ENCODE data around the gene RAPGEF5. TPM values are rescaled to one million over a fixed set of nuclear protein-coding genes. Genes with fewer than 3 reads are reported as not detected.

Gene RAPGEF5
- total RNA-seq, 1 experiment from 2014 or later: 13.3 TPM

DNA sequence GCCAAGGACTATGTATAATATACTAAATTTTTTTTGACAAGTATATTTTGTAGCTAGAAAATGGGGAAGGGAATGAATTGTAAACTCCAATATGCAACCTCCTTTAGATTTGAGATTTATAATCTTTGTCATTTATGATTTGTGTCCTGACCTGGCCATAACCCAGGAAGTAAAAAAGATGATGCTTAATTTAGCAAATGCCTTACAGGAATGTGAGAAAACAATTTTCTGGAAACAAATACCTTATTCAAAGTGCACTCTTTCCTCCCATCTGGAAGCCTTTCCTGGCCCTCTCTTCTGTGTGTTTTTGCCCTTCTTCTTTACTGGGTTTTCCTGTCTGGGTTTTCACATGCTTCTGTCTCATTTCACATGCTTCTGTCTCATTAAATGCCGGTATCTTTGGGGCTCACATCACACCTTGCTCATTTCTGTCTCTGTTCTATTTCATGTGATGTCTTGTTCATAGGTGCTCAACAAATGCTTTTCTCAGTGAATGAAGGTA lies 149.2 kb downstream of the RAPGEF5 start:
- no CpG with 5 or more reads among the region's 1 CpG for WGBS (ENCODE audit: extremely low coverage, insufficient read length, low lambda C conversion rate)
- no peak overlapping the region for H3K4ac ChIP-seq (ENCODE audit: low read depth, low read length)
- no peaks in the 10 kb centered on the region for H3K4me1 ChIP-seq (ENCODE audit: insufficient read depth, low read length)
- no peak overlapping the region for H3K9ac ChIP-seq (ENCODE audit: extremely low read depth, insufficient read length, low read length)
- Mint-ChIP-seq H3K9me3 (no peaks in the 10 kb centered on the region), H3K4me1 (no peaks in the 10 kb centered on the region), H3K27ac (no peak overlapping the region; a peak in 1 of 7 replicates), H3K36me3 (ENCODE audit: insufficient read depth in 1 of 3, low read depth in 3 of 3) (peaks cover 0 to 3% (median 0%) of the 10 kb centered on the region in 3 experiments; a peak in 2 of 7 replicates), H3K27me3 (ENCODE audit: low read depth) (no peaks in the 10 kb centered on the region), H3K4me3 (no peak overlapping the region)
- no peak overlapping the region for H3K56ac ChIP-seq (ENCODE audit: insufficient read length, low read depth, low read length)
- H2AK5ac ChIP-seq (ENCODE audit: insufficient read length, low read length): no peak overlapping the region
- H3K14ac ChIP-seq (ENCODE audit: insufficient read depth, low read length): no peak overlapping the region
- H3K27me3 ChIP-seq (ENCODE audit: insufficient read depth, low read length): no peaks in the 10 kb centered on the region
- H2BK120ac ChIP-seq (ENCODE audit: low read depth, low read length, poor library complexity, severe bottlenecking): no peak overlapping the region
- H4K5ac ChIP-seq (ENCODE audit: insufficient read length, low read depth, low read length): no peak overlapping the region
- H3K18ac ChIP-seq (ENCODE audit: insufficient read length, low read depth, low read length): no peak overlapping the region
- H3K9me3 ChIP-seq (ENCODE audit: control insufficient read depth, low read depth, low read length): no peaks in the 10 kb centered on the region
- no peak overlapping the region for H3K4me2 ChIP-seq (ENCODE audit: insufficient read depth, insufficient read length, low read length)
- no peak overlapping the region for H2BK5ac ChIP-seq (ENCODE audit: insufficient read length, low read length)
- H2BK15ac ChIP-seq (ENCODE audit: low read depth, low read length): no peak overlapping the region
- H2BK20ac ChIP-seq (ENCODE audit: low read depth, low read length, poor library complexity, severe bottlenecking): no peak overlapping the region
- H4K91ac ChIP-seq (ENCODE audit: insufficient read length, low read depth, low read length): no peak overlapping the region
- H3K23ac ChIP-seq (ENCODE audit: insufficient read length, low read depth, low read length): no peak overlapping the region
- DNase-seq: no peak
- no peak overlapping the region for H2BK12ac ChIP-seq (ENCODE audit: insufficient read length, low read depth, low read length)
- H3K79me1 ChIP-seq (ENCODE audit: insufficient read depth, low read depth, low read length, poor library complexity, severe bottlenecking): no peaks in the 10 kb centered on the region
- H4K20me1 ChIP-seq (ENCODE audit: control insufficient read depth, insufficient read depth, insufficient read length): no peaks in the 10 kb centered on the region
- no peak overlapping the region for H3K27ac ChIP-seq (ENCODE audit: insufficient read length, low read depth, low read length)
- no peak overlapping the region for H3T11ph ChIP-seq (ENCODE audit: low read length)
- H3K23me2 ChIP-seq (ENCODE audit: insufficient read length, low read depth, low read length, poor library complexity, severe bottlenecking): no peaks in the 10 kb centered on the region
- no peak overlapping the region for H4K8ac ChIP-seq (replicated peaks; ENCODE audit: insufficient read length, low read depth, low read length)
- H2AFZ ChIP-seq (ENCODE audit: low read length): no peak overlapping the region
- TF ChIP-seq CTCF (conservative IDR thresholded peaks at IDR 0.05): no peak
- no peaks in the 10 kb centered on the region for H3K79me2 ChIP-seq (ENCODE audit: insufficient read depth, low read length)

Data from H9 (cell line).